Posterior cingulate gyrus (tissue), 11 donors: ENCODE data around the gene RPL7A.
"Not testable (repeated sequence)": the region's sequence is repeated elsewhere in the genome, so short reads cannot be mapped to it uniquely, and the experiment has no call there.

ENCODE experiments used
- DNase-seq, 10 donors: peaks; one replicate each; pipeline versions ENCODE4 v3.0.0 to v3.0.0-alpha.2; 2020 to 2021; ENCODE audit warnings: mixed read lengths in 3 of 10
- intact Hi-C: fragments of 100-400 bp; cut with DNase I; formaldehyde crosslinking; loops from one replicate; pipeline ENCODE4 v1.15.1; 2023

The RPL7A gene

DNA sequence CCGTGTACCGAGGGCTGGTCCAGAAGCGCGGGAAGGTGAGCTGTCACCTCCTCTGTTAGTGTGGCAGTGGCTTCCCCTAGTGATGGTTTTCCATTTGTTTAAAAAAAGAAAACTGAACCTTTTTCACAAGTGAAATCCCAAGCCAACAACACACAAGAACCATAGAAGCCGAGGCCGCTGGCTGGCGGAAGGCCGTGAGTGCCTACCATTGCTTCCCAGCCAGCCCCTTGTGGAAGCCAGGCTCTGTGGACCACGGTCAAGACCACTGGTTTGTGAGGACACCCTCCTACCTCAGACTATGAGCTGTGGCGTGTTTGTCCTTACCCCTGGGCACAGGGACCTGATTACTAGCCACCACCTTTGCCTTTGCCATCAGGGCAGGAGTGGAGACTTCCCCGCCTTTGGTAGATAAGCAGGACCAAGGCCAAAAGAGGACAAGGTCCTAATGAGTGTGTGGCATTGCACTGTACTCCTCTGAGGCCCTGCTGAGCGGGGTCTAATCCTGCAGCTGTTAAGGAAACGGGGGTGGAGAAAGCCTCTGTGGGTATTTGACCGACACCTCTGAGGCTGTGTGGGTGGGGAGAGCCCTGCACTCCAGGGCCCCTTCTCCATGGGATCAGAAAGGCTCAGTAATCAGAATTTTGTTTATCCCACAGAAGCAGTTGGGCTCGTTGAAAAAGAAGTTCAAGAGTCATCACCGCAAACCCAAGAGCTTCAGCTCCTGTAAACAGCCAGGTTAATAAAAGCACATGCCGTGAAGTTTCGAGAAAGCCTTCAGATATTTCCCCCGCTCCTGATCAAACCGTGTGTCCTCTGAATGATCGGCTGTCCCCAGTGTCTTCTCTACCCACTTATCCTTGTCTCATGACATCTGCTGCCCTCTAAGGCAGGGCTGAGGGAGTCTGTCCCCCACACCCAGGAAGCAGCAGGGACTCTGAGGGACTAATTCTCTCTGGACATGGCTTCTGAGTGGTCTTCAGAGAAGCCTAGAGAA lies 12.7 kb downstream of the RPL7A start:
- DNase-seq = no peak
- intact Hi-C loops = no loop called here

- DNase-seq = no peak
Measured at GRCh38 chr9:133361507-133362092, 13.6 kb downstream of the RPL7A start.

DNA sequence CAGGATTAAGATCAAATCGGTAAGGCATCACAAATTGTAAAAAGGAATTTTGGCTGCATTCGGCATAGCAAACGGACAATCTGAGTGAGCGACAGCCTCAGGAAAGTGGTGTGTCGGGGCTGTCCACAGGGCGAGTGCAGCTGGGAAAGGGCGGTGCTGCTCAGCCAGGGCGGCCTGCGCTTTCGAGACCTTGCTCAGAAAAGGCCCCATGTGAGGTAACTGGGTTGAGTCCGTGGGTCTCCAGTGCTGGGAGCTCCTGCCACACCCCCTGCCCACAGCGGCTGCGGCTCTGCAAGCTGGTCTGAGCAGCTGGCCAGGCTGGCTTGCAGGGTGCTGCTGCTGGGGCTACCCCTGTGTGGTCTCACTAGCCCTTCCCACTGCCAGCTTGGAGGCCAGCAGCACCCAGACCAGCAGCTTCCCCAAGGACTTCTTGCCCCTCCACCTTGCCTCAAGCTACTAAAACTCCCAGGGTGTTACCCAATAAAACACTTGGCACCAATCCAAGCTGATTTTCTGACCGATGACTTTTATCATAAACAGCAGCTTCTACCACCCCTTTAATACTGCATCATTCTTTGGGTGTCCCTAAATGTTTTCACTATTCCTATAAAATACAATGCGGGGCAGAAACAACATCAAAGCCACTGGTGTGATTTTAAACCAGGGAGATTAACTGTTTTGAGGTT lies 14.5 kb downstream of the RPL7A start:
- no peak for DNase-seq
- intact Hi-C loops = no loop called here

More at GRCh38 chr9:133361507-133362092, 13.6 kb downstream of the RPL7A start:
- intact Hi-C loops = no loop called here

GRCh38 chr9:133366435-133366834 lies 18.4 kb downstream of the RPL7A start:
- intact Hi-C loops = no loop called here
- no peak for DNase-seq

DNA sequence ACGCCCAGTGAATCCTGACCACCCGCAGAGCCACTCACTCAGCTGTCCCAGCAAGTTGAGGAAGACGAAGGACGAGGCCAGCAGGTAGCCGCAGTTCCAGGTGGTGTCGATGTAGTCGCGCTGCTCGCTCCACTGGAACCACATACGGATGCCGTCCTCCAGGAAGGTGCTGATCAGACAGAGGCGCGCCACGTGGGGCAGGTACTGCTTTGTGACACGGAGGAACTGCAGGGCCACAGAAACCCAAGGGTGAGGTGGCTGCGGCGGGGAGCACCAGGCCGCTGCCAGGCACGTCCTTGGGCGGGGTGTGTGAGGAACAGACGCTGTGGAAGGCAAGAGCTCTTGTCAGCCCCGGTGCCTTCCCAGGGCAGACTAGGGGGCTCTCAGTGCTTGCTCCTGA lies 19.2 kb downstream of the RPL7A start:
- intact Hi-C loops = no loop called here
- DNase-seq = no peak

DNA sequence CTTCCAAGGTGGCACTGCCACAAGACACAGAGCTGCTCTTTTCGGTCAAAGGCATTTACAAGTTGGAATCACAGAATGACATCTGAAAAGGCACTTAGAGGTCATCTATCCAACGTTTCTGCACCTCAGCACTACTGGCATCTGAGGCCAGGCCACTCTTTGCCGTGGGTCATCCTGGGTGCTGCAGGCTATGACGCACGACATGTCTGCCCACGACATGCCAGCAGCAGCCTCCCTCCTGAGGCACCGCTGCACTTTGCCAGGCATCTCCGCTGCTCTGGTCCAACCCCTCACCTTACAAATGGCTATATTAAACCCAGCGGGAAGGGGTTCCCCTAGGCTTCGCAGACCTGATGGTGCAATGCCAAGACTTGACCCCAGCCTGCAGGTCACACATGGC lies 19.8 kb downstream of the RPL7A start:
- intact Hi-C loops = no loop called here

DNA sequence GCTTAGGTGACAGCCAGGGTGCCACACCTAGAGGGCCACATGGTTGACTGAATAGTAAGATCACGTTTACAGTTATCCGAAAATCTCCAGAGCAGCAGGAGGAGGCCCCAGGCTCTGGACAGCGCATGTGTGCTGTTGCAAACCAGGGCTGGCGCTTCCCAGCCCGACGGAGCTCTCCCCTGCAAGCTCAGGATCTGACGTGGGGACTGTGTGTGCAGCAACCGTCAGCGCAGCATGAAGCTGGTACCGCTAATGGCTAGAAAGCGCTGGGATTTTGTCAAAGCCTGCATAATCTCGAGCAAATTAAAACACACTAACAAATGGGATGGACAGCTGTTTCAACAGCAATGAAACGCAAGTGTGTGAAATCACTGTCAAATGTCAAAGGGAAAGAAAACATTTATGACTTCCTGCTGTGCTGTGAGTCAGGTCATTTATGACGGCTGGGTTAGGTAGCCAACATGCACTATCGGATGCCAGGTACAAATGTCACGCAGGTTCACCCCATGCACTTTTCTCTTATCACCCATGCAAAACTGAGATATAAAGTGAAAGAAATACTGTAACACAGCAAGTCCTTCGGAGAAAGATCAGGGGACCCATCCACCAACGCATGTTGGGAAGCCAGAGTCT lies 20.3 kb downstream of the RPL7A start:
- intact Hi-C loops = no loop called here

More for the DNA sequence above, 19.8 kb downstream of the RPL7A start:
- no peak for DNase-seq

GRCh38 chr9:133369422-133369821 lies 21.4 kb downstream of the RPL7A start:
- intact Hi-C loops = no loop called here
- DNase-seq = peak in 1 of 10 donors; percentile 16

More for the DNA sequence above, 20.3 kb downstream of the RPL7A start:
- DNase-seq = peak in 1 of 10 donors; percentile 89

DNA sequence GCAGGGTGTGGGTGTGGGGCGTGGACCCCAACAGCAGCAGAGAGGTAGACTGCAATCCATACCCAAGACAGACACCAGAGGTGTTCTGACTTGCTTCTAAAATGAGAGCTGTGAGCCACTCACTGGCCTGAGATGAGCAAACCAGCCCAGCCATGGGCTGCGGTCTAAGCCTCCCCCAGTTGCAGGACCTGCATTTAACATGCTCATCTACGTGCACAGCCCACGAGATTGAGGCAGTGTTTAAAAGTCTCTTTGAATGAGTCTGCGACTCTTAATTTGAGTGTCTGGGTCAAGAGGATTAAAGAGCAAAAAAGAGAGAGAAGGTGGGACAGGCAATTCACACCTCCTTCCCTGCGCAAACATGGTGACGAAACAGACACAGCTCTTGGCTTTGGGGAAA lies 21.9 kb downstream of the RPL7A start:
- DNase-seq = no peak
- intact Hi-C loops = no loop called here

- no peak for DNase-seq
- intact Hi-C loops = no loop called here
Measured at GRCh38 chr9:133370685-133371084, 22.7 kb downstream of the RPL7A start.

DNA sequence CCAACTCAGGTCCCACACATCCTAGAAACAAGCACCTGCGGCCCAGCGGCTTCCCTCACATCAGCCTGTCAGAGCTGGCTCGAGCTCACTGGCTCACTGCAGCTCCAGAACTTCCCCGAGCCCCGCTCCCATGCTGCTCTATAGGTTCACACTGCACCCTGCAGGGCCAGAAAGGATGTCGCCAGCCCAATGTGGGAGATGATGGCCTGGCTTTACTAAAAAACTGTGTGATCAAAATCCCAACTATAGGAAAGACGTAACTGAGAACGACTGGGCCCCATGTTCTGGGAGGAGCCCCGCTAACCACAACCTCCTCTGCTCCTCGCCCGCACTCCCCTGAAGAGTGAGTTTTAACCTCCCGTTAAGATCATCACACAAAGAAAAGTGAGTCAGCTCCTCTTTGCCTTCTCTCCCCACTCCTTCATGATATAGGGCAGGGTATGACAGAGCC lies 23.3 kb downstream of the RPL7A start:
- DNase-seq = no peak
- intact Hi-C loops = no loop called here

GRCh38 chr9:133372144-133372543 lies 24.1 kb downstream of the RPL7A start:
- no peak for DNase-seq
- intact Hi-C loops = no loop called here

DNA sequence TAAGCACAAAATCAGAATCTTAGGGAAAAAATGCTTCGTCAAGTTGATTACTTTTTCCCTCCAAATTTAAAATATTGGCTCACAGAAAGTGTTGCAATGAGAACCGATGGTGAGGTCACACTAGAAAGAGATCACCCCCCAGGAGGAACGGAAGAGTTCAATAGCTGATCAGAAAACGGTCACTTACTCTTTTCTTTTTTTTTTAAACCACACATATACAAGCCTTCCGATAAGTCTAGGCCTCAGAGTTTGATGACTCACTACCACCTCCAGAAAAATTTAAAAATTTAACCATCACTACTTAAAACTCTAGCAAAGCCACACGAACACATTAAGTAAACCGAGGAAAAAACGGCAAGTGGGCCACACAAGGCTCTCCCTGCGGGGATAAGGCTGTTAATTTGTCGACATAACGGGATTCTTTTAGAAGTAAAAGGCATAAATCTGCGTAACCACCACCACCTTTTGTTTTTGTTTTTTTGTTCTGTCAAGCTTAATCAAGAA lies 26.6 kb downstream of the RPL7A start:
- DNase-seq = no peak
- intact Hi-C loops = no loop called here

DNA sequence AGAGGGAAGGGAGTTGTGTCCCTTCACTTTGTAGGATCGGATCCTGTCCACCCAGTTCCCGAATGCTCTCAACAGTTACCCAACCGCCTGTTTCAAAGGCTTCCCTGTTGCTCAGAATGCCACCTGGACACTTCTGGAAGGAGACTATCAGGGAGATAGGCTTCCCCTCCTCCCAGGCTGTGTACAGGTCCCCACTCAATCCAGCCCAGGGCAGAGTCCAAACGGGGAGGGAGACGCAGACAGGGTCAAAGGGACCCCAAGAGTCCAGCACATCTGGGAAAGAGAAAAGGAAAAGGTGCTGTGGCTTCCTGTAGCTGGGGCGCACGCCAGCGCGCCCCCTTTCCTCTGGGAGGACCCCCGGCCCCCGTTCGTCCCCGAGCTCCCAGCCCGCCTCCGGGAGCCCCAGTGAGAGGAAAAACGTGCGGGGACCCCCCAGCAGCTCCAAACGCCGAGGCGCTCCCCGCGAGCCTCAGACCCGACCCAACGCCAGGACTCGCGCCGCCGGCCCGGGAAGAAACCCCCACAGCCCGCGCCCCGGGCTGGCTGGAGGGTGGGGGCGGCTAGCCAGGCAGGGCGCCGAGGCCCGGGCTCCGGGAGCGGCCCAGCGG lies 27.2 kb downstream of the RPL7A start:
- DNase-seq = no peak
- intact Hi-C loops = no loop called here

DNA sequence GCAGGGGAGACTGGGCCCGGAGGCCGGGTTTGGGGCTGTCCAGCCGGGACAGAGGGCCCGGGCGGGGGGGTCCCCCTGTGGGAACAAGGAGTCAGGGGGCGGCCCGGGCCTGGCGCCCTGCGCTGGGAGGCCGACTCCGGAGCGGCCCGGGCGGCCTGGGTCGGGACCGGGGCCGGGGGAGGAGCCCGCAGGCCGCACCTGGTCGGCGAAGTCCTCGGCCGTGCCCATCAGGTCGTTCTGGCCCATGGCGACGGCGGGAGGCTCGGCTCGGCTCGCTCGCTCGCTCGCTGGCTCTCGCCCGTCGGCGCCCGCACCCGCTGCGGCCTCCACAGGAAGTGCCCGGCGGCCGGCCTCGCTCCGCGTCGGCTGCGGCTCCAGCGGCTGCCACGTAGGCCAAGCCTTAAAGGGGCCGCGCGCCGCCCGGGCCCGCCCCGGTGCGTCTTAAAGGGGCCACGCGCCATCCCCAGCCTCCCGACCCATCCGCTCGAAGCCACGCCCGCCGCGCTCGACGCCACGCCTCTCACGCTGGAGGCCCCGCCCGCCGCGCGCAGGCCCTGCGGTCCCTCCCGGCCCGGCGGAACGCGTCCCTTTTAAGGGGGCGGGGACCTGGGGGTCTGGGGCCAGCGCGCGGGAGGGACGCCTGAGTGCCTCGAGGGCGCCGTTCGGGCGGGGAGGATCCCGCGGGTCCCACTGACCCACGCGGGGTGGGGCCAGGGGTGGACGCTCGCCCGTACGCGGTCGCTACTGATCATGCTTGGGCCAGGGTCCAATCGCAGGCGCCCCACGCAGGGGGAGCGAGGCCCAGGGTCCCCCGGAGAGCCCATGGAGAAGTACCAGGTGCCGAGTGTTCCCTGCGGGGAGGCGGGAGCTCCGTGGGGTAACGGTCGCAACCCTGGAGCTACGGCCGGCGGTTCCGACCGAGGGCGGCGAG lies 28.0 kb downstream of the RPL7A start, which contains the start of the genes STKLD1 and SURF4:
STKLD1 (plus strand) TSS at position 643 of the 931 bp plus-strand sequence; CDS start at position 751, 108 bp downstream.
SURF4 (minus strand) TSS at position 337 of the 931 bp plus-strand sequence; CDS start at position 246, 91 bp downstream.
- intact Hi-C loops = loop anchor here (1.0 kb wide), 1 partner anchor 40 kb away; the partner anchor contains the start of gene SURF6

GRCh38 chr9:133377280-133377679 lies 29.3 kb downstream of the RPL7A start:
- DNase-seq, intact Hi-C loops: not testable (repeated sequence)

More for the DNA sequence above, 28.0 kb downstream of the RPL7A start, which contains the start of the genes STKLD1 and SURF4:
- peak; percentile 93 to 99 (median 96) for DNase-seq

DNA sequence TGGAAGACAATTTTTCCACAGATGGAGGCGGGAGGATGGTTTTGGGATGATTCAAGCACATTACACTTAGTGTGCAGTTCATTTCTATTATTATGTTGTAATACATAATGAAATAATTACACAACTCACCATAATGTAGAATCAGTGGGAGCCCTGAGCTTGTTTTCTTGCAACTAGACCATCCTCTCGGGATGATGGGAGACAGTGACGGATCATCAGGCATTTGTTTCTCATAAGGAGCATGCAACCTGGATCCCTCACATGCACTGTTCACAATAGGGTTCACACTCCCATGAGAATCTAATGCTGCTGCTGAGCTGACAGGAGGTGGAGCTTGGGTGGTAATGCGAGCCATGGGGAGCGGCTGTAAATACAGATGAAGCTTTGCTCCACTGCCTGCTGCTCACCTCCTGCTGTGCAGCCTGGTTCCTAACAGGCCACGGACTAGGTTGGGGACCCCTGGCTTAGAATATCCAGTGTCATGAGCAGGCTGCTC lies 29.8 kb downstream of the RPL7A start:
- DNase-seq = no peak
- intact Hi-C loops = no loop called here

- no peak for DNase-seq
- intact Hi-C loops = no loop called here
Measured at GRCh38 chr9:133378408-133378962, 30.5 kb downstream of the RPL7A start.
